Vagina (tissue), 2 donors: ENCODE measurements around the gene RAB44. TPM values are rescaled to one million over a fixed set of nuclear protein-coding genes. Genes with fewer than 3 reads are reported as not detected.

Source experiments
- DNase-seq, 2 donors: peaks; one replicate each; pipeline ENCODE4 v3.0.0-alpha.2; 2017; ENCODE audit errors: extremely low spot score in 2 of 2
- H3K27ac ChIP-seq: fragments of 200-600 bp; sonication (generic); one replicate; pipeline ENCODE4 v1.5.1; 2019
- H3K27me3 ChIP-seq: fragments of 200-600 bp; sonication (generic); one replicate; pipeline ENCODE4 v1.5.1; 2019
- H3K36me3 ChIP-seq, 2 donors: fragments of 200-600 bp; sonication (generic); one replicate each; pipeline ENCODE4 v1.5.1; 2017 to 2019
- H3K4me1 ChIP-seq: fragments of 200-600 bp; sonication (generic); one replicate; pipeline ENCODE4 v1.5.1; 2019
- H3K4me3 ChIP-seq, 2 donors: fragments of 200-600 bp; sonication (generic); 1 replicate in 1 of 2; 2 replicates in 1 of 2; pipeline ENCODE4 v1.5.1; 2016 to 2019
- H3K9me3 ChIP-seq: fragments of 200-600 bp; sonication (generic); one replicate; pipeline ENCODE4 v1.5.1; 2019
- POLR2A ChIP-seq, 2 donors: fragments of 450-650 bp; IDR thresholded peaks; one replicate each; pipeline ENCODE4 v1.6.1; 2017; ENCODE audit warnings: antibody characterized with exemption in 2 of 2, mild to moderate bottlenecking in 2 of 2, moderate library complexity in 2 of 2
- POLR2AphosphoS5 ChIP-seq, 2 donors: sonication (generic); formaldehyde crosslinking; IDR thresholded peaks; one replicate each; pipeline ENCODE4 v1.9.0; 2017; ENCODE audit warnings: antibody characterized with exemption in 2 of 2, mild to moderate bottlenecking in 2 of 2, low read depth in 1 of 2; ENCODE audit not compliant: insufficient read depth in 1 of 2
- intact Hi-C: fragments of 100-400 bp; cut with DNase I; formaldehyde crosslinking; loops from one replicate; pipeline ENCODE4 v1.15.1; 2023
- total RNA-seq: library from RNA; depleted of rRNA; stranded (reverse); fragments of >200 nt; gene quantifications from one replicate; pipeline ENCODE4 v1.2.3, GENCODE V29; 2016
- TF ChIP-seq, protein P1 (sequence below), 3 experiments: fragments of 450-650 bp in 2 of 3; fragments of 200-600 bp in 1 of 3; sonication (generic) in 1 of 3; IDR thresholded peaks; one replicate each; pipeline ENCODE4 v1.5.1; 2017 to 2019; ENCODE audit warnings: antibody characterized with exemption in 3 of 3, mild to moderate bottlenecking in 2 of 3, moderate library complexity in 2 of 3

The RAB44 gene
- total RNA-seq, 1 donor from 2014 or later, result 0.49 TPM

DNA sequence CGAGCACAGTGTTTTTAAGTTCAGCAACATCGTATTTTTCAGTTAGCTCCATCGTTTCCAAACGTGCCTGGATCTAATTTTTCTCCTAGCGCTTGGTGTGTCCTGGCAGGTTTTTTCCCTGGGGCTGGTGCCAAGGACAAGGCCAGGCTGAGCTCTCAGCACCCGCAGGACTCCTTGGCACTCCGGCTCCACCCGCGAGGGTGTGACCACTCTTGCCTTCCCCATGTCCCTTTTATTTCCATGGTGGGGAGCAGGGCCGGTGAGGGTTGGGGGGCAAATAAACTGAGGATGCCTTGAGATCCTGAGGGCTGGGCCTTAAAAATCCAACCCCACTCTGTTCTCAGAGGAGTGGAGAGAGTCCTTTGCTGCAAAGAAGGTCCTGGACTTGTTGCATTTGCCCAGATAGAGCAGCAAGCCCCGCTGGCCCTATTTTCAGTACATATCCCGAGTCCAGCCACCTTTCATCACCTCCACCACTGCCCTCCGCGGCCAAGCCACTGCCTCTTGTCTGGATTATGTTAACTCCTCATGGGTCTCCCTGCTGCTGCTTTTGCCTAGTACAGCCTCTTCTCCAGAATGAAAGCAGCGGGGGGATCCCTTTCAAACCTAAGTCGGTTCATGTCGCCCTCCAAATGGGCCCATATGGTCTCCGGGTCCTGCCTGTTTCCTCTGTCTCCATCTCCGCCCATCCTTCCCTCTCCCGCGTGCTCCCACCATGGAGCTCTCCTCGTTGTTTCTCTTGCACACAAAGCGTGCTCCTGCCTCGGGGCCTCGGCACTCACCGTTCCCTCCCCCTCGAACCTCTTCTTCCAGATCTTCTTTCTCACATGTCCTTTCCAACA lies 4.5 kb upstream of the RAB44 start:
- Histone ChIP-seq H3K4me1 (peaks cover 8% of the 10 kb centered on the region), H3K9me3 (no peaks in the 10 kb centered on the region), H3K4me3 (no peak overlapping the region), H3K36me3 (no peaks in the 10 kb centered on the region), H3K27me3 (no peaks in the 10 kb centered on the region), H3K27ac (no peak overlapping the region)
- intact Hi-C loops, result no loop called here
- no peak for DNase-seq
- TF ChIP-seq POLR2A (IDR thresholded peaks at IDR 0.05), result no peak
- no peak for TF ChIP-seq POLR2AphosphoS5 (IDR thresholded peaks at IDR 0.05; ENCODE audit: insufficient read depth in 1 of 2, low read depth in 1 of 2)
- TF ChIP-seq, protein P1, sequence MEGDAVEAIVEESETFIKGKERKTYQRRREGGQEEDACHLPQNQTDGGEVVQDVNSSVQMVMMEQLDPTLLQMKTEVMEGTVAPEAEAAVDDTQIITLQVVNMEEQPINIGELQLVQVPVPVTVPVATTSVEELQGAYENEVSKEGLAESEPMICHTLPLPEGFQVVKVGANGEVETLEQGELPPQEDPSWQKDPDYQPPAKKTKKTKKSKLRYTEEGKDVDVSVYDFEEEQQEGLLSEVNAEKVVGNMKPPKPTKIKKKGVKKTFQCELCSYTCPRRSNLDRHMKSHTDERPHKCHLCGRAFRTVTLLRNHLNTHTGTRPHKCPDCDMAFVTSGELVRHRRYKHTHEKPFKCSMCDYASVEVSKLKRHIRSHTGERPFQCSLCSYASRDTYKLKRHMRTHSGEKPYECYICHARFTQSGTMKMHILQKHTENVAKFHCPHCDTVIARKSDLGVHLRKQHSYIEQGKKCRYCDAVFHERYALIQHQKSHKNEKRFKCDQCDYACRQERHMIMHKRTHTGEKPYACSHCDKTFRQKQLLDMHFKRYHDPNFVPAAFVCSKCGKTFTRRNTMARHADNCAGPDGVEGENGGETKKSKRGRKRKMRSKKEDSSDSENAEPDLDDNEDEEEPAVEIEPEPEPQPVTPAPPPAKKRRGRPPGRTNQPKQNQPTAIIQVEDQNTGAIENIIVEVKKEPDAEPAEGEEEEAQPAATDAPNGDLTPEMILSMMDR (IDR thresholded peaks at IDR 0.05), result no peak

DNA sequence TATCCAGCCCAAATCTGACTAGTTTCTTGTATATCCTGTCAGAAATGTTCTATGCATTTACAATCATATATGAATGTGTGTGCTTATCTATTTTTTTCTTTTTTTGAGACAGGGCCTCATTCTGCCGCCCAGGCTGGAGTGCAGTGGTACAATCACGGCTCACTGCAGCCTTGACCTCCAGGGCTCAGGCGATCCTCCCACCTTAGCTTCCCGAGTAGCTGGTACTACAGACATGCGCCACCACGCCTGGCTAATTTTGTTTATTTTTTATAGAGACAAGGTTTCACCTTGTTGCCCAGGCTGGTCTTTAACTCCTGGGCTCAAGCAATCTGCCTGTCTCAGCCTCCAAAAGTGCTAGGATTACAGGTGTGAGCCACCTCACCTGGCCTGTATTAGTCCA lies 3.0 kb upstream of the RAB44 start:
- TF ChIP-seq POLR2A (IDR thresholded peaks at IDR 0.05), result no peak
- TF ChIP-seq, protein P1 (IDR thresholded peaks at IDR 0.05), result no peak
- no peak for TF ChIP-seq POLR2AphosphoS5 (IDR thresholded peaks at IDR 0.05; ENCODE audit: insufficient read depth in 1 of 2, low read depth in 1 of 2)
- Histone ChIP-seq H3K36me3 (no peaks in the 10 kb centered on the region), H3K4me1 (peaks cover 8% of the 10 kb centered on the region), H3K9me3 (no peaks in the 10 kb centered on the region), H3K27ac (no peak overlapping the region), H3K27me3 (no peaks in the 10 kb centered on the region), H3K4me3 (no peak overlapping the region)
- DNase-seq, result no peak
- intact Hi-C loops, result no loop called here

DNA sequence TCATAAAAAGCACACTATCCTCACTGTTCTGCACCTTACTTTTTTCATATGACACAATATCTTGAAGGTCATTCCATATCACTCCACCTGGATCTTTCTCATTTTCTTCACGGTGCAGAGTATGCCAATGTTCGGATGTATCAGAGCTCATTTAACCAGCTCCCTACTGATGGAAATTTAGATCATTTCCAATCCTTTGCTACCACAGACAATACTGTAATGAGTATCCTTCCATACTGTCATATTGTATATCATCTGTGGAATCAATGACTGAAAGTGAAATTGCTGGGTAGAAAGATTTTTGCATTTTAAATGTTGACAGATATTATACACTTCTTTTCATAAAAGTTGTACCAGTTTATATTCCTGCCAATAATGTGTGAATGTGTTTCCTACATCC lies 2.2 kb upstream of the RAB44 start:
- DNase-seq, result no peak
- no peak overlapping the region for H3K27ac ChIP-seq
- no peak overlapping the region for H3K4me3 ChIP-seq
- TF ChIP-seq, protein P1 (IDR thresholded peaks at IDR 0.05), result no peak
- TF ChIP-seq POLR2AphosphoS5 (IDR thresholded peaks at IDR 0.05; ENCODE audit: insufficient read depth in 1 of 2, low read depth in 1 of 2) (no peak), POLR2A (IDR thresholded peaks at IDR 0.05) (no peak)
- H3K27me3 ChIP-seq, result no peaks in the 10 kb centered on the region
- H3K36me3 ChIP-seq, result no peaks in the 10 kb centered on the region
- H3K4me1 ChIP-seq, result peaks cover 8% of the 10 kb centered on the region
- intact Hi-C loops, result no loop called here
- no peaks in the 10 kb centered on the region for H3K9me3 ChIP-seq

DNA sequence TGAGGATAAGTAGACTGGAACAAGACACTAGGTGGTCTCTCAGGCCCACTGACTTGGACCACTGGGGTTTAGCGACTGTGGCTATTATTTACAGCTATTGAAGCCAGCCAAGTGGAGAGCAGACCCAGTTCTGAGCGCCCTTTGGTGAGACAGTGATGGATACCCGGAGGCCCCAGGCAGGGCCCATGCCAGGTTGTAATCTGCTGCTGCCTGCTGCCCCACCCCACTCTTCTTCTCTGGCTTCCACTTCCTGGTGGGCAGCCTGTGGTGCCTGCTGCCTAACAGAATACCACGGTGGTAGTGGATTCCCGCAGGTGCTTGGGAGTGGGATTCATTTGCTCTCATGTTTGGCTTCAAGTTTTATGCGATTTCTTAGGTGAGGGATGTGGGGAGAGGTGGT lies 570 bp downstream of the RAB44 start:
- no peaks in the 10 kb centered on the region for H3K36me3 ChIP-seq
- intact Hi-C loops, result no loop called here
- no peak overlapping the region for H3K27ac ChIP-seq
- no peak for DNase-seq
- H3K4me1 ChIP-seq, result no peaks in the 10 kb centered on the region
- no peak overlapping the region for H3K4me3 ChIP-seq
- no peaks in the 10 kb centered on the region for H3K27me3 ChIP-seq
- H3K9me3 ChIP-seq, result no peaks in the 10 kb centered on the region
- TF ChIP-seq POLR2AphosphoS5 (IDR thresholded peaks at IDR 0.05; ENCODE audit: insufficient read depth in 1 of 2, low read depth in 1 of 2) (no peak), POLR2A (IDR thresholded peaks at IDR 0.05) (no peak)
- TF ChIP-seq, protein P1 (IDR thresholded peaks at IDR 0.05), result no peak

DNA sequence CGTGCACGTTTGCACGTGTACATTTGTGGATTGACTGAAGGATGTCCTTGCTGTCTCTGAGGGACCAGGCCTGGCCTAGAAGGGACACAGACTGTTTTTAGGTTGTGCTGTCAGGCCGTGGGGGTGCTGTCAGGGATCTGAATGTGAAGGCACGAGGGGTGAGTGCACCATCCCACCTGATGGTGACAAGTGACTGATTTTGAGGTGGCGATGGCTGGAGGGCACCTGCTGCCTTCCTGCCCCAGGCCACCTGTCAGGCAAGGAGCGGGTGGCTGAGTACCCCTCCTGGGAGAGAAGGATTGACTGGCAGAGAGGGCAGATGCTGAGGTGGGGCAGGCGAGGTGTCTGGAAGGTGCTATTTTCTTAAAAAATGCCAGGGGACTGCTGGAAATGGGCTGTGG lies 1.2 kb downstream of the RAB44 start:
- intact Hi-C loops, result no loop called here
- H3K4me1 ChIP-seq, result no peaks in the 10 kb centered on the region
- H3K9me3 ChIP-seq, result no peaks in the 10 kb centered on the region
- H3K4me3 ChIP-seq, result no peak overlapping the region
- H3K36me3 ChIP-seq, result no peaks in the 10 kb centered on the region
- no peak for DNase-seq
- TF ChIP-seq POLR2AphosphoS5 (IDR thresholded peaks at IDR 0.05; ENCODE audit: insufficient read depth in 1 of 2, low read depth in 1 of 2), result no peak
- no peaks in the 10 kb centered on the region for H3K27me3 ChIP-seq
- no peak overlapping the region for H3K27ac ChIP-seq
